Measurements from ENCODE around the gene EYS. TPM values are rescaled to one million over a fixed set of nuclear protein-coding genes. Genes with fewer than 3 reads are reported as not detected.
"Not testable (repeated sequence)": the region's sequence is repeated elsewhere in the genome, so short reads cannot be mapped to it uniquely, and the experiment has no call there.

The EYS gene
- total RNA-seq, 2 donors from 2014 or later: not detected

GRCh38 chr6:63813566-63814120, 1893.4 kb downstream of the EYS start:
- DNase-seq (no peak), ATAC-seq (no peak)
- Mint-ChIP-seq H3K27me3 (peaks cover 29% of the 10 kb centered on the region), H3K36me3 (ENCODE audit: low read depth) (no peaks in the 10 kb centered on the region), H3K4me3 (no peak overlapping the region), H3K4me1 (no peaks in the 10 kb centered on the region), H3K27ac (no peak overlapping the region)
- H3K9me3 ChIP-seq (ENCODE audit: control insufficient read depth, low read length, poor library complexity, severe bottlenecking): no peaks in the 10 kb centered on the region

- ATAC-seq: no peak
- Mint-ChIP-seq H3K4me3 (no peak overlapping the region), H3K4me1 (peaks cover 5% of the 10 kb centered on the region), H3K27ac (no peak overlapping the region), H3K36me3 (ENCODE audit: low read depth) (no peaks in the 10 kb centered on the region), H3K27me3 (peaks cover 34% of the 10 kb centered on the region)
- H3K9me3 ChIP-seq (ENCODE audit: control insufficient read depth, low read length, poor library complexity, severe bottlenecking): no peaks in the 10 kb centered on the region
- no peak for DNase-seq
Measured at GRCh38 chr6:63808576-63808975, 1898.5 kb downstream of the EYS start.

- Mint-ChIP-seq H3K27ac (no peak overlapping the region), H3K36me3 (ENCODE audit: low read depth) (no peaks in the 10 kb centered on the region), H3K4me3 (no peak overlapping the region), H3K4me1 (peaks cover 5% of the 10 kb centered on the region), H3K27me3 (peaks cover 36% of the 10 kb centered on the region)
- DNase-seq (no peak), ATAC-seq (no peak)
- H3K9me3 ChIP-seq (ENCODE audit: control insufficient read depth, low read length, poor library complexity, severe bottlenecking): no peaks in the 10 kb centered on the region
Measured at GRCh38 chr6:63807056-63807455, 1900.0 kb downstream of the EYS start.

GRCh38 chr6:63806573-63806913, 1900.5 kb downstream of the EYS start:
- Mint-ChIP-seq H3K27me3 (peaks cover 36% of the 10 kb centered on the region), H3K4me3 (no peak overlapping the region), H3K4me1 (peaks cover 5% of the 10 kb centered on the region), H3K36me3 (ENCODE audit: low read depth) (no peaks in the 10 kb centered on the region), H3K27ac (no peak overlapping the region)
- DNase-seq: no peak
- no peaks in the 10 kb centered on the region for H3K9me3 ChIP-seq (ENCODE audit: control insufficient read depth, low read length, poor library complexity, severe bottlenecking)
- no peak for ATAC-seq

- no peak overlapping the region for H3K27ac Mint-ChIP-seq
- H3K4me1 Mint-ChIP-seq: peaks cover 6% of the 10 kb centered on the region
- H3K4me3 Mint-ChIP-seq: no peak overlapping the region
- DNase-seq: no peak
- H3K27me3 Mint-ChIP-seq: peaks cover 36% of the 10 kb centered on the region
- ATAC-seq: peak; percentile 20
- no peaks in the 10 kb centered on the region for H3K36me3 Mint-ChIP-seq (ENCODE audit: low read depth)
- no peaks in the 10 kb centered on the region for H3K9me3 ChIP-seq (ENCODE audit: control insufficient read depth, low read length, poor library complexity, severe bottlenecking)
Measured at GRCh38 chr6:63805808-63806572, 1901.0 kb downstream of the EYS start.

- Mint-ChIP-seq H3K4me3 (no peak overlapping the region), H3K4me1 (peaks cover 8% of the 10 kb centered on the region), H3K27me3 (peaks cover 36% of the 10 kb centered on the region), H3K36me3 (ENCODE audit: low read depth) (no peaks in the 10 kb centered on the region), H3K27ac (no peak overlapping the region)
- ATAC-seq: no peak
- no peak for DNase-seq
- no peaks in the 10 kb centered on the region for H3K9me3 ChIP-seq (ENCODE audit: control insufficient read depth, low read length, poor library complexity, severe bottlenecking)
Measured at GRCh38 chr6:63805345-63805744, 1901.7 kb downstream of the EYS start.

GRCh38 chr6:63804381-63804956, 1902.6 kb downstream of the EYS start:
- no peak for DNase-seq
- H3K9me3 ChIP-seq (ENCODE audit: control insufficient read depth, low read length, poor library complexity, severe bottlenecking): no peaks in the 10 kb centered on the region
- peaks cover 2% of the 10 kb centered on the region for H3K36me3 Mint-ChIP-seq (ENCODE audit: low read depth)
- H3K4me1 Mint-ChIP-seq: peaks cover 8% of the 10 kb centered on the region
- no peak for ATAC-seq
- no peak overlapping the region for H3K27ac Mint-ChIP-seq
- peaks cover 44% of the 10 kb centered on the region for H3K27me3 Mint-ChIP-seq
- H3K4me3 Mint-ChIP-seq: no peak overlapping the region

GRCh38 chr6:63803371-63803770, 1903.7 kb downstream of the EYS start:
- H3K9me3 ChIP-seq (ENCODE audit: control insufficient read depth, low read length, poor library complexity, severe bottlenecking): no peaks in the 10 kb centered on the region
- no peak for ATAC-seq
- Mint-ChIP-seq H3K27me3 (peaks cover 47% of the 10 kb centered on the region), H3K27ac (no peak overlapping the region), H3K36me3 (ENCODE audit: low read depth) (peaks cover 2% of the 10 kb centered on the region), H3K4me3 (no peak overlapping the region), H3K4me1 (peaks cover 8% of the 10 kb centered on the region)
- DNase-seq: no peak

GRCh38 chr6:63802606-63803206, 1904.3 kb downstream of the EYS start:
- no peaks in the 10 kb centered on the region for H3K9me3 ChIP-seq (ENCODE audit: control insufficient read depth, low read length, poor library complexity, severe bottlenecking)
- peaks cover 2% of the 10 kb centered on the region for H3K36me3 Mint-ChIP-seq (ENCODE audit: low read depth)
- ATAC-seq: no peak
- no peak overlapping the region for H3K4me3 Mint-ChIP-seq
- H3K27me3 Mint-ChIP-seq: peaks cover 50% of the 10 kb centered on the region
- H3K27ac Mint-ChIP-seq: no peak overlapping the region
- peaks cover 8% of the 10 kb centered on the region for H3K4me1 Mint-ChIP-seq
- DNase-seq: no peak

- peaks cover 54% of the 10 kb centered on the region for H3K27me3 Mint-ChIP-seq
- ATAC-seq; H3K36me3 Mint-ChIP-seq (ENCODE audit: low read depth); H3K27ac Mint-ChIP-seq; H3K9me3 ChIP-seq (ENCODE audit: control insufficient read depth, low read length, poor library complexity, severe bottlenecking); H3K4me3 Mint-ChIP-seq; H3K4me1 Mint-ChIP-seq; DNase-seq: not testable (repeated sequence)
Measured at GRCh38 chr6:63800386-63800785, 1906.6 kb downstream of the EYS start.

GRCh38 chr6:63799813-63800212, 1907.2 kb downstream of the EYS start:
- H3K36me3 Mint-ChIP-seq (ENCODE audit: low read depth): peaks cover 2% of the 10 kb centered on the region
- peaks cover 8% of the 10 kb centered on the region for H3K4me1 Mint-ChIP-seq
- no peak overlapping the region for H3K27ac Mint-ChIP-seq
- H3K4me3 Mint-ChIP-seq: no peak overlapping the region
- H3K27me3 Mint-ChIP-seq: peaks cover 58% of the 10 kb centered on the region
- no peaks in the 10 kb centered on the region for H3K9me3 ChIP-seq (ENCODE audit: control insufficient read depth, low read length, poor library complexity, severe bottlenecking)
- DNase-seq (no peak), ATAC-seq (no peak)

GRCh38 chr6:63799313-63799712, 1907.7 kb downstream of the EYS start:
- DNase-seq (no peak), ATAC-seq (no peak)
- peaks cover 2% of the 10 kb centered on the region for H3K36me3 Mint-ChIP-seq (ENCODE audit: low read depth)
- peaks cover 58% of the 10 kb centered on the region for H3K27me3 Mint-ChIP-seq
- H3K4me1 Mint-ChIP-seq: peaks cover 9% of the 10 kb centered on the region
- H3K27ac Mint-ChIP-seq: no peak overlapping the region
- no peaks in the 10 kb centered on the region for H3K9me3 ChIP-seq (ENCODE audit: control insufficient read depth, low read length, poor library complexity, severe bottlenecking)
- no peak overlapping the region for H3K4me3 Mint-ChIP-seq

GRCh38 chr6:63798378-63798777, 1908.6 kb downstream of the EYS start:
- Mint-ChIP-seq H3K27ac (no peak overlapping the region), H3K4me3 (no peak overlapping the region), H3K36me3 (ENCODE audit: low read depth) (peaks cover 2% of the 10 kb centered on the region), H3K4me1 (peaks cover 9% of the 10 kb centered on the region), H3K27me3 (peaks cover 60% of the 10 kb centered on the region)
- ATAC-seq (no peak), DNase-seq (no peak)
- H3K9me3 ChIP-seq (ENCODE audit: control insufficient read depth, low read length, poor library complexity, severe bottlenecking): no peaks in the 10 kb centered on the region
